ENCODE data around the gene NOS1AP. TPM values are rescaled to one million over a fixed set of nuclear protein-coding genes. Genes with fewer than 3 reads are reported as not detected.

NOS1AP gene
- total RNA-seq, 1 experiment from 2014 or later, result 2.4 TPM

GRCh38 chr1:162405800-162406199 is 336.3 kb downstream of the NOS1AP start:
- Mint-ChIP-seq H3K36me3 (ENCODE audit: insufficient read depth, unreplicated experiment) (no peaks in the 10 kb centered on the region), H3K27me3 (ENCODE audit: insufficient read depth, unreplicated experiment) (no peaks in the 10 kb centered on the region), H3K4me1 (ENCODE audit: insufficient read depth, unreplicated experiment) (peaks cover 11% of the 10 kb centered on the region), H3K27ac (ENCODE audit: low read depth, unreplicated experiment) (no peak overlapping the region), H3K4me3 (ENCODE audit: unreplicated experiment) (no peak overlapping the region), H3K9me3 (ENCODE audit: unreplicated experiment) (no peaks in the 10 kb centered on the region)
- no peak for DNase-seq (ENCODE audit: unreplicated experiment)
- ChIA-PET POLR2A (no interaction called here), CTCF (interaction anchor here (0.6 to 1.6 kb wide), 3 partner anchors 15 to 351 kb away, joined by 3 read pairs; no protein-coding TSS in a partner anchor)
- no TSS peak for BruUV-seq (replicated peaks)
- intact Hi-C loops (cut with micrococcal nuclease), result no loop called here
- TF ChIP-seq CTCF (IDR thresholded peaks at IDR 0.05; ENCODE audit: unreplicated experiment), result no peak

GRCh38 chr1:162406811-162407210 is 337.3 kb downstream of the NOS1AP start:
- ChIA-PET CTCF (interaction anchor here (0.6 to 3.9 kb wide), 5 partner anchors 12 to 369 kb away, joined by 3 to 20 read pairs (median 8); no protein-coding TSS in a partner anchor), POLR2A (interaction anchor here (0.7 to 1.0 kb wide), 2 partner anchors 12 to 217 kb away, joined by 3 read pairs; no protein-coding TSS in a partner anchor)
- no peaks in the 10 kb centered on the region for H3K36me3 Mint-ChIP-seq (ENCODE audit: insufficient read depth, unreplicated experiment)
- H3K4me1 Mint-ChIP-seq (ENCODE audit: insufficient read depth, unreplicated experiment), result peaks cover 16% of the 10 kb centered on the region
- BruUV-seq (replicated peaks), result no TSS peak
- no peak for DNase-seq (ENCODE audit: unreplicated experiment)
- no peak for TF ChIP-seq CTCF (IDR thresholded peaks at IDR 0.05; ENCODE audit: unreplicated experiment)
- no peak overlapping the region for H3K27ac Mint-ChIP-seq (ENCODE audit: low read depth, unreplicated experiment)
- no peak overlapping the region for H3K4me3 Mint-ChIP-seq (ENCODE audit: unreplicated experiment)
- H3K9me3 Mint-ChIP-seq (ENCODE audit: unreplicated experiment), result no peaks in the 10 kb centered on the region
- intact Hi-C loops (cut with micrococcal nuclease), result no loop called here
- no peaks in the 10 kb centered on the region for H3K27me3 Mint-ChIP-seq (ENCODE audit: insufficient read depth, unreplicated experiment)

- intact Hi-C loops (cut with micrococcal nuclease), result no loop called here
- ChIA-PET POLR2A (no interaction called here), CTCF (interaction anchor here (0.6 to 3.9 kb wide), 8 partner anchors 10 to 1106 kb away, joined by 3 to 20 read pairs (median 5); partner anchors contain the start of gene C1orf226)
- Mint-ChIP-seq H3K9me3 (ENCODE audit: unreplicated experiment) (no peaks in the 10 kb centered on the region), H3K4me3 (ENCODE audit: unreplicated experiment) (no peak overlapping the region), H3K4me1 (ENCODE audit: insufficient read depth, unreplicated experiment) (peaks cover 20% of the 10 kb centered on the region), H3K36me3 (ENCODE audit: insufficient read depth, unreplicated experiment) (no peaks in the 10 kb centered on the region), H3K27ac (ENCODE audit: low read depth, unreplicated experiment) (no peak overlapping the region), H3K27me3 (ENCODE audit: insufficient read depth, unreplicated experiment) (no peaks in the 10 kb centered on the region)
- no peak for DNase-seq (ENCODE audit: unreplicated experiment)
- TF ChIP-seq CTCF (IDR thresholded peaks at IDR 0.05; ENCODE audit: unreplicated experiment), result no peak
- no TSS peak for BruUV-seq (replicated peaks)
Observed at GRCh38 chr1:162407539-162407938, 338.0 kb downstream of the NOS1AP start.

GRCh38 chr1:162412002-162412401 is 342.5 kb downstream of the NOS1AP start, which contains the start of gene SH2D1B:
Gene SH2D1B (minus strand): TSS chr1:162412136. CDS start chr1:162412016, 120 bp downstream.
- Mint-ChIP-seq H3K9me3 (ENCODE audit: unreplicated experiment) (peaks cover 12% of the 10 kb centered on the region), H3K27ac (ENCODE audit: low read depth, unreplicated experiment) (no peak within 1 kb of the TSS), H3K36me3 (ENCODE audit: insufficient read depth, unreplicated experiment) (no peaks in the 10 kb centered on the region), H3K4me3 (ENCODE audit: unreplicated experiment) (no peak within 1 kb of the TSS), H3K4me1 (ENCODE audit: insufficient read depth, unreplicated experiment) (peaks cover 13% of the 10 kb centered on the region), H3K27me3 (ENCODE audit: insufficient read depth, unreplicated experiment) (no peaks in the 10 kb centered on the region)
- ChIA-PET POLR2A (no interaction called here), CTCF (interaction anchor here (0.6 to 0.9 kb wide), 3 partner anchors 64 to 359 kb away, joined by 3 read pairs; no protein-coding TSS in a partner anchor)
- TF ChIP-seq CTCF (IDR thresholded peaks at IDR 0.05; ENCODE audit: unreplicated experiment), result no peak
- peak; percentile 26 for DNase-seq (ENCODE audit: unreplicated experiment)
- BruUV-seq (replicated peaks), result no TSS peak
- intact Hi-C loops (cut with micrococcal nuclease), result no loop called here
